K562 (cell line): Measurements from ENCODE around the gene VPREB1. TPM values are rescaled to one million over a fixed set of nuclear protein-coding genes. Genes with fewer than 3 reads are reported as not detected.

Experiments
- ATAC-seq: fragments of 200-7000 bp; cut with Tn5 transposase; 3 replicates; pipeline ENCODE4 v1.9.1; 2020; ENCODE audit warnings: moderate library complexity
- BruUV-seq: library from RNA; stranded (reverse); fragments of 400-500 nt; replicated peaks from 2 replicates; lab custom pipeline; 2021; lab: Mats Ljungman, UMichigan
- CTCF ChIA-PET: fragments of 300-600 bp; formaldehyde crosslinking; extraction: SDS; loops from one replicate; lab custom pipeline; 2021; ENCODE audit warnings: low intra/inter-chr PET ratio; lab: Yijun Ruan, JAX
- POLR2A ChIA-PET: fragments of 300-600, 350-650 bp; sonication (Branson Sonifier 250); formaldehyde crosslinking; extraction: SDS; loops from one replicate; lab custom pipeline; 2021; ENCODE audit warnings: antibody characterized with exemption, inconsistent platforms; lab: Yijun Ruan, JAX
- DNase-seq, 4 experiments: peaks; one replicate each; pipeline versions ENCODE4 v3.0.0 to v3.0.0-alpha.2; 2011 to 2018; ENCODE audit warnings: low spot score in 3 of 4, mixed read lengths in 3 of 4; ENCODE audit errors: extremely low read depth in 1 of 4
- FAIRE-seq: peaks from 2 replicates; lab custom pipeline; 2011; peaks lifted over from hg19 to GRCh38; lab: Jason Lieb, UNC
- H2AFZ ChIP-seq: 2 replicates; pipeline ENCODE4 v1.6.0; 2011; ENCODE audit warnings: low read depth, low read length, control low read depth, inconsistent platforms
- H3K27ac ChIP-seq: fragments of 200-600 bp; 3 replicates; pipeline ENCODE4 v1.8.0; 2011; ENCODE audit warnings: low read depth, mild to moderate bottlenecking, control low read depth, inconsistent platforms, low read length, moderate library complexity, mixed read lengths; ENCODE audit errors: extremely low read depth
- H3K27me3 ChIP-seq, 2 experiments: fragments of 300-600 bp in 1 of 2; 2 replicates in 1 of 2; 3 replicates in 1 of 2; pipeline versions ENCODE4 v1.6.0 to v1.8.0; 2011; ENCODE audit warnings: inconsistent platforms in 2 of 2, low read length in 2 of 2, mild to moderate bottlenecking in 1 of 2, mixed read lengths in 1 of 2, moderate library complexity in 1 of 2; ENCODE audit not compliant: control insufficient read depth in 2 of 2, insufficient read depth in 2 of 2
- H3K36me3 ChIP-seq: fragments of 300-600 bp; 3 replicates; pipeline ENCODE4 v1.8.0; 2011; ENCODE audit warnings: mild to moderate bottlenecking, low read length, inconsistent platforms; ENCODE audit not compliant: control insufficient read depth, insufficient read depth
- H3K4me1 ChIP-seq, 2 experiments: fragments of 200-600 bp in 1 of 2; replicated peaks in 1 of 2; 2 replicates in 1 of 2; 3 replicates in 1 of 2; pipeline versions ENCODE4 v1.5.1 to v1.8.0; 2011; ENCODE audit warnings: inconsistent platforms in 2 of 2, low read length in 2 of 2, mild to moderate bottlenecking in 1 of 2, mixed read lengths in 1 of 2, moderate library complexity in 1 of 2; ENCODE audit not compliant: control insufficient read depth in 2 of 2, insufficient read depth in 2 of 2
- H3K4me2 ChIP-seq: 2 replicates; pipeline ENCODE4 v1.6.1; 2011; ENCODE audit warnings: low read length, control low read depth, inconsistent platforms, mixed read lengths; ENCODE audit not compliant: insufficient read depth
- H3K4me3 ChIP-seq: fragments of 200-600 bp; sonication (generic), shearing (Covaris generic); 2 replicates; pipeline ENCODE4 v1.5.1; 2016; ENCODE audit warnings: control low read depth, inconsistent platforms
- H3K79me2 ChIP-seq: fragments of 200-600 bp; 3 replicates; pipeline ENCODE4 v1.8.0; 2011; ENCODE audit warnings: low read length, inconsistent platforms; ENCODE audit not compliant: control insufficient read depth, insufficient read depth
- H3K9ac ChIP-seq, 2 experiments: 2 replicates each; pipeline versions ENCODE4 v1.6.0 to v1.6.1; 2011; ENCODE audit warnings: low read depth in 2 of 2, low read length in 2 of 2, control low read depth in 1 of 2, inconsistent platforms in 1 of 2, mild to moderate bottlenecking in 1 of 2, mixed read lengths in 1 of 2; ENCODE audit not compliant: insufficient read depth in 1 of 2
- H3K9me1 ChIP-seq: one replicate; pipeline ENCODE4 v1.6.0; 2011; ENCODE audit warnings: inconsistent platforms, mild to moderate bottlenecking, low read length, moderate library complexity; ENCODE audit not compliant: control insufficient read depth, insufficient read depth
- H3K9me3 ChIP-seq: replicated peaks from 2 replicates; pipeline ENCODE4 v1.5.1; 2011; ENCODE audit warnings: low read depth, low read length, inconsistent platforms; ENCODE audit not compliant: control insufficient read depth, insufficient read depth
- H4K20me1 ChIP-seq: replicated peaks from 2 replicates; pipeline ENCODE4 v1.6.1; 2011; ENCODE audit warnings: low read length, inconsistent platforms, mixed read lengths; ENCODE audit not compliant: control insufficient read depth, insufficient read depth
- GATA2 ChIP-seq: sonication (generic); formaldehyde crosslinking; IDR thresholded peaks from 2 replicates; pipeline ENCODE4 v1.4.0; 2020; ENCODE audit warnings: mild to moderate bottlenecking, missing genetic modification reagents
- PKNOX1 ChIP-seq: fragments of 450-650 bp; IDR thresholded peaks from 2 replicates; pipeline ENCODE4 v1.6.1; 2016
- PURB ChIP-seq: sonication (generic); formaldehyde crosslinking; IDR thresholded peaks from 2 replicates; pipeline ENCODE4 v1.9.0; 2021; ENCODE audit warnings: low read depth, mild to moderate bottlenecking, missing genetic modification reagents
- TBP ChIP-seq: optimal IDR thresholded peaks from 2 replicates; pipeline ENCODE3; 2011; ENCODE audit warnings: low read depth, low read length, improper control_type of control experiment
- WGBS: fragments of 100-300 bp; shearing (Covaris generic); methylation state at CpG from one replicate; pipeline ENCODE4 v1.1.6; 2016; ENCODE audit warnings: low coverage, mixed read lengths; ENCODE audit not compliant: insufficient coverage; ENCODE audit errors: missing lambda C conversion rate; 5-methylcytosine and 5-hydroxymethylcytosine counted together
- in situ Hi-C: fragments of 300-500 bp; cut with MboI; formaldehyde crosslinking; loops from 4 replicates; pipeline ENCODE4 v1.15.0; 2018; ENCODE audit warnings: inconsistent platforms, mixed read lengths
- intact Hi-C: fragments of 100-400 bp; cut with micrococcal nuclease; formaldehyde crosslinking; loops from 2 replicates; pipeline ENCODE4 v1.14.2; 2022
- polyA plus RNA-seq, 8 experiments: library from polyadenylated mRNA; depleted of rRNA in 4 of 8; stranded (reverse) in 5 of 8; unstranded in 3 of 8; fragments of >200 nt; fragmentation: Nextera tagmentation in 2 of 8; fragmentation: Illumina TruSeq in 1 of 8; extraction: Ambion mirVana in 2 of 8; extraction: Trizol in 1 of 8; gene quantifications; 2 replicates each; pipeline versions ENCODE4 v1.2.1 to v1.2.3, GENCODE V29; 2011 to 2014; ENCODE audit warnings: inconsistent platforms in 1 of 8, missing spikeins in 1 of 8
- total RNA-seq, 7 experiments: library from RNA; depleted of rRNA in 6 of 7; stranded (reverse); fragments of >200 nt in 6 of 7; fragmentation: Illumina TruSeq in 2 of 7; extraction: Trizol in 2 of 7; gene quantifications; 2 replicates each; pipeline versions ENCODE4 v1.2.1 to v1.2.3, GENCODE V29; 2011 to 2021; ENCODE audit warnings: low replicate concordance in 1 of 7
- TF ChIP-seq, protein P1 (sequence below): fragments of 450-650 bp; IDR thresholded peaks from 2 replicates; pipeline ENCODE4 v1.6.1; 2016; ENCODE audit warnings: mild to moderate bottlenecking, moderate library complexity
- TF ChIP-seq, protein P2 (sequence below): fragments of 250-450 bp; sonication (Bioruptor Pico); IDR thresholded peaks from 2 replicates; pipeline ENCODE4 v1.4.0; 2020; ENCODE audit warnings: borderline replicate concordance

The VPREB1 gene
- total and polyA plus RNA-seq, 9 of the 15 experiments (the other 6 are each of a cell fraction or from before 2014, with no cell fraction given), result not detected

GRCh38 chr22:22198751-22199150, 45.8 kb upstream of the VPREB1 start (continued):
- 0 out of 2 replicates have a peak, but pooled peaks have one; percentile 25 for TF ChIP-seq PKNOX1
- TF ChIP-seq PURB, result 0 out of 2 replicates have a peak, but pooled peaks have one; percentile 75
- no peak for TF ChIP-seq TBP

- H3K79me2 ChIP-seq, result no peaks in the 10 kb centered on the region
- 0% methylated on average over 2 of the region's 2 CpGs for WGBS
- no peak overlapping the region for H3K27ac ChIP-seq
- intact Hi-C loops, result loop anchor here (5.0 kb wide), 3 partner anchors 212 to 758 kb away; no protein-coding TSS in a partner anchor
- peaks cover 3 to 13% of the 10 kb centered on the region in 2 experiments; a peak in 3 of 5 replicates for H3K4me1 ChIP-seq
- in situ Hi-C loops, result no loop called here
- FAIRE-seq, result no peak
- peaks cover 45% of the 10 kb centered on the region for H4K20me1 ChIP-seq
- H3K9me1 ChIP-seq, result peaks cover 11% of the 10 kb centered on the region
- ATAC-seq, result no peak
- H3K9me3 ChIP-seq, result no peaks in the 10 kb centered on the region
- no peak overlapping the region for H3K4me2 ChIP-seq
- no TSS peak for BruUV-seq
- CTCF ChIA-PET, result interaction anchor here (0.6 to 2.2 kb wide), 3 partner anchors 36 to 262 kb away, joined by 3 to 8 read pairs (median 4); no protein-coding TSS in a partner anchor
- no peak overlapping the region; a peak in 1 of 4 replicates for H3K9ac ChIP-seq
- H3K27me3 ChIP-seq, result peaks cover 40 to 71% of the 10 kb centered on the region in 2 experiments
- POLR2A ChIA-PET, result interaction anchor here (0.7 to 6.5 kb wide), 7 partner anchors 8 to 89 kb away, joined by 3 to 61 read pairs (median 3); no protein-coding TSS in a partner anchor
- DNase-seq, result no peak
- H3K36me3 ChIP-seq, result no peaks in the 10 kb centered on the region
- H3K4me3 ChIP-seq, result no peak overlapping the region
- no peak overlapping the region for H2AFZ ChIP-seq
- TF ChIP-seq, protein P1, sequence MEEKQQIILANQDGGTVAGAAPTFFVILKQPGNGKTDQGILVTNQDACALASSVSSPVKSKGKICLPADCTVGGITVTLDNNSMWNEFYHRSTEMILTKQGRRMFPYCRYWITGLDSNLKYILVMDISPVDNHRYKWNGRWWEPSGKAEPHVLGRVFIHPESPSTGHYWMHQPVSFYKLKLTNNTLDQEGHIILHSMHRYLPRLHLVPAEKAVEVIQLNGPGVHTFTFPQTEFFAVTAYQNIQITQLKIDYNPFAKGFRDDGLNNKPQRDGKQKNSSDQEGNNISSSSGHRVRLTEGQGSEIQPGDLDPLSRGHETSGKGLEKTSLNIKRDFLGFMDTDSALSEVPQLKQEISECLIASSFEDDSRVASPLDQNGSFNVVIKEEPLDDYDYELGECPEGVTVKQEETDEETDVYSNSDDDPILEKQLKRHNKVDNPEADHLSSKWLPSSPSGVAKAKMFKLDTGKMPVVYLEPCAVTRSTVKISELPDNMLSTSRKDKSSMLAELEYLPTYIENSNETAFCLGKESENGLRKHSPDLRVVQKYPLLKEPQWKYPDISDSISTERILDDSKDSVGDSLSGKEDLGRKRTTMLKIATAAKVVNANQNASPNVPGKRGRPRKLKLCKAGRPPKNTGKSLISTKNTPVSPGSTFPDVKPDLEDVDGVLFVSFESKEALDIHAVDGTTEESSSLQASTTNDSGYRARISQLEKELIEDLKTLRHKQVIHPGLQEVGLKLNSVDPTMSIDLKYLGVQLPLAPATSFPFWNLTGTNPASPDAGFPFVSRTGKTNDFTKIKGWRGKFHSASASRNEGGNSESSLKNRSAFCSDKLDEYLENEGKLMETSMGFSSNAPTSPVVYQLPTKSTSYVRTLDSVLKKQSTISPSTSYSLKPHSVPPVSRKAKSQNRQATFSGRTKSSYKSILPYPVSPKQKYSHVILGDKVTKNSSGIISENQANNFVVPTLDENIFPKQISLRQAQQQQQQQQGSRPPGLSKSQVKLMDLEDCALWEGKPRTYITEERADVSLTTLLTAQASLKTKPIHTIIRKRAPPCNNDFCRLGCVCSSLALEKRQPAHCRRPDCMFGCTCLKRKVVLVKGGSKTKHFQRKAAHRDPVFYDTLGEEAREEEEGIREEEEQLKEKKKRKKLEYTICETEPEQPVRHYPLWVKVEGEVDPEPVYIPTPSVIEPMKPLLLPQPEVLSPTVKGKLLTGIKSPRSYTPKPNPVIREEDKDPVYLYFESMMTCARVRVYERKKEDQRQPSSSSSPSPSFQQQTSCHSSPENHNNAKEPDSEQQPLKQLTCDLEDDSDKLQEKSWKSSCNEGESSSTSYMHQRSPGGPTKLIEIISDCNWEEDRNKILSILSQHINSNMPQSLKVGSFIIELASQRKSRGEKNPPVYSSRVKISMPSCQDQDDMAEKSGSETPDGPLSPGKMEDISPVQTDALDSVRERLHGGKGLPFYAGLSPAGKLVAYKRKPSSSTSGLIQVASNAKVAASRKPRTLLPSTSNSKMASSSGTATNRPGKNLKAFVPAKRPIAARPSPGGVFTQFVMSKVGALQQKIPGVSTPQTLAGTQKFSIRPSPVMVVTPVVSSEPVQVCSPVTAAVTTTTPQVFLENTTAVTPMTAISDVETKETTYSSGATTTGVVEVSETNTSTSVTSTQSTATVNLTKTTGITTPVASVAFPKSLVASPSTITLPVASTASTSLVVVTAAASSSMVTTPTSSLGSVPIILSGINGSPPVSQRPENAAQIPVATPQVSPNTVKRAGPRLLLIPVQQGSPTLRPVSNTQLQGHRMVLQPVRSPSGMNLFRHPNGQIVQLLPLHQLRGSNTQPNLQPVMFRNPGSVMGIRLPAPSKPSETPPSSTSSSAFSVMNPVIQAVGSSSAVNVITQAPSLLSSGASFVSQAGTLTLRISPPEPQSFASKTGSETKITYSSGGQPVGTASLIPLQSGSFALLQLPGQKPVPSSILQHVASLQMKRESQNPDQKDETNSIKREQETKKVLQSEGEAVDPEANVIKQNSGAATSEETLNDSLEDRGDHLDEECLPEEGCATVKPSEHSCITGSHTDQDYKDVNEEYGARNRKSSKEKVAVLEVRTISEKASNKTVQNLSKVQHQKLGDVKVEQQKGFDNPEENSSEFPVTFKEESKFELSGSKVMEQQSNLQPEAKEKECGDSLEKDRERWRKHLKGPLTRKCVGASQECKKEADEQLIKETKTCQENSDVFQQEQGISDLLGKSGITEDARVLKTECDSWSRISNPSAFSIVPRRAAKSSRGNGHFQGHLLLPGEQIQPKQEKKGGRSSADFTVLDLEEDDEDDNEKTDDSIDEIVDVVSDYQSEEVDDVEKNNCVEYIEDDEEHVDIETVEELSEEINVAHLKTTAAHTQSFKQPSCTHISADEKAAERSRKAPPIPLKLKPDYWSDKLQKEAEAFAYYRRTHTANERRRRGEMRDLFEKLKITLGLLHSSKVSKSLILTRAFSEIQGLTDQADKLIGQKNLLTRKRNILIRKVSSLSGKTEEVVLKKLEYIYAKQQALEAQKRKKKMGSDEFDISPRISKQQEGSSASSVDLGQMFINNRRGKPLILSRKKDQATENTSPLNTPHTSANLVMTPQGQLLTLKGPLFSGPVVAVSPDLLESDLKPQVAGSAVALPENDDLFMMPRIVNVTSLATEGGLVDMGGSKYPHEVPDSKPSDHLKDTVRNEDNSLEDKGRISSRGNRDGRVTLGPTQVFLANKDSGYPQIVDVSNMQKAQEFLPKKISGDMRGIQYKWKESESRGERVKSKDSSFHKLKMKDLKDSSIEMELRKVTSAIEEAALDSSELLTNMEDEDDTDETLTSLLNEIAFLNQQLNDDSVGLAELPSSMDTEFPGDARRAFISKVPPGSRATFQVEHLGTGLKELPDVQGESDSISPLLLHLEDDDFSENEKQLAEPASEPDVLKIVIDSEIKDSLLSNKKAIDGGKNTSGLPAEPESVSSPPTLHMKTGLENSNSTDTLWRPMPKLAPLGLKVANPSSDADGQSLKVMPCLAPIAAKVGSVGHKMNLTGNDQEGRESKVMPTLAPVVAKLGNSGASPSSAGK, result no peak
- TF ChIP-seq, protein P2, sequence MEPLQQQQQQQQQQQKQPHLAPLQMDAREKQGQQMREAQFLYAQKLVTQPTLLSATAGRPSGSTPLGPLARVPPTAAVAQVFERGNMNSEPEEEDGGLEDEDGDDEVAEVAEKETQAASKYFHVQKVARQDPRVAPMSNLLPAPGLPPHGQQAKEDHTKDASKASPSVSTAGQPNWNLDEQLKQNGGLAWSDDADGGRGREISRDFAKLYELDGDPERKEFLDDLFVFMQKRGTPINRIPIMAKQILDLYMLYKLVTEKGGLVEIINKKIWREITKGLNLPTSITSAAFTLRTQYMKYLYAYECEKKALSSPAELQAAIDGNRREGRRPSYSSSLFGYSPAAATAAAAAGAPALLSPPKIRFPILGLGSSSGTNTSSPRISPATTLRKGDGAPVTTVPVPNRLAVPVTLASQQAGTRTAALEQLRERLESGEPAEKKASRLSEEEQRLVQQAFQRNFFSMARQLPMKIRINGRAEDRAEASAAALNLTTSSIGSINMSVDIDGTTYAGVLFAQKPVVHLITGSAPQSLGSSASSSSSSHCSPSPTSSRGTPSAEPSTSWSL (CRISPR knock-in tag), result no peak
- no peak for TF ChIP-seq GATA2 (CRISPR knock-in tag)
These were observed 45.0 kb upstream of the VPREB1 start for GRCh38 chr22:22199634-22200033.
